SU-DHL-6 (cell line): ENCODE results near the gene TRMO.

ENCODE experiments used
- CTCF ChIP-seq: fragments of 200-600 bp; sonication (generic); IDR thresholded peaks from one replicate; pipeline ENCODE4 v1.5.1; 2017; ENCODE audit warnings: antibody characterized with exemption, mild to moderate bottlenecking, low read length, moderate library complexity; ENCODE audit not compliant: insufficient read depth, poor library complexity, severe bottlenecking
- EZH2phosphoT487 ChIP-seq: fragments of 200-600 bp; sonication (generic), shearing (Covaris generic); conservative IDR thresholded peaks from 2 replicates; pipeline ENCODE4 v1.6.1; 2018; ENCODE audit warnings: mild to moderate bottlenecking, antibody characterized with exemption, low read length, moderate library complexity, mixed read lengths

- TF ChIP-seq CTCF (no peak), EZH2phosphoT487 (no peak)
Observed at GRCh38 chr9:97866848-97867247, 55.5 kb downstream of the TRMO start.
